ENCODE data around the gene LAMB4. TPM values are rescaled to one million over a fixed set of nuclear protein-coding genes. Genes with fewer than 3 reads are reported as not detected.

The LAMB4 gene
- total RNA-seq, 1 donor from 2014 or later: 0.47 TPM

DNA sequence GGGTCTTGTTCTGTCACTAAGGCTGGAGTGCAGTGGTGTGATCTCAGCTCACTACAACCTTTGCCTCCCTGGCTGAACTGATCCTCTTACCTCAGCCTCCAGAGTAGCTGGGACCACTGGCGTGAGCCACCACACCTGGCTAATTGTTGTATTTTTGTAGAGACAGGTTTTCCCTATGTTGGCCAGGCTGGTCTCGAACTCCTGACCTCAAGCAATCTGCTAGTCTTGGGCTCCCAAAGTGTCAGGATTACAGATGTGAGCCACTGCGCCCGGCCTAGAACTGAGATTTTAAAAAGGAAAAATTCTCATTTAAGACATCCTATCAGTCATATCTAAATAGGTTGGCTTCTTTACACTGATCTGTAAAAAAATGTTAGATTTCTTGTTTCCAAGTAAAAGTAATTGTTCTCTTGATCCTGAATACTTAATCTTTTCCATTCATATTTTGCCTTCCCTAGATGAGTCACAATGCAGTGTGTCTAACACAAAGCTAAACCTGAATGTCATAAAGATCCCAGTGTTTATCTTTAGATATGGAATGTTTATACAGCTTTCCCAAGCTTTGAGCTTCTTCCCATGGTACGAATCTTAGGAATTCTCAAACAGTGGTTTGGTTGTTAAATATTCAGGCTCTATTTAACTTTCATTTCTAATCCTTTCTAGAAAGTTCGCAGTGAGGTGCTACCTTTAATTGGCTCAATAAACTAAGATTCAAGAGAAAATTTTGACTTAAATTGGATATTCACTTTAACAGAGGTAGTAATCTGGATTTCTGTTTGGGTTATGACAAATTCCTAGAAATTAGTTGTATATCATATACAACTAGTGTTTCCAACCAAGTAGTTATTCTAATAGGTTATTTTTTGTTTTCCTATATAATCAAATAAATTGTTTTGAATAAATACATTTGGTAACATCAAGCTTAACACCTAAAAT is 115.1 kb downstream of the LAMB4 start:
- no peak for DNase-seq

DNA sequence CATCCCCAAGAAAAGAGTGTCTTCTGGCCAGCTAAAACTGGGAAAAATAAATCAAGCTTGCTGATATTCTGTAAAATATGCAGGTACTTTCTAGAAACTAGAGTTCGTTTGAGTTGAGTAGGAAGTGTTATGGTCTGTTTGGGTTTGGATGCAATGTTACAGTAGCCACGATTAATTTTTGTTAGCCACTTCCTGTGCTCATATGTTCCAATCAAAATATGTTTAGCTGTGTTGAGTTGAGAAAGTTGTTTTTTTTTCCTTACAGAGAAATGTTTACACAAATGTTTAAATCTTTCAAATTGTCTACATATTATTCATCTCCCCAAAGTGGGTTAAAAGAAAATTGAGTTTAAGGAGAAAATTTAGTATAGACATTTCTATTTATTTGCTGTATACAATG is 115.9 kb downstream of the LAMB4 start:
- DNase-seq: no peak

DNA sequence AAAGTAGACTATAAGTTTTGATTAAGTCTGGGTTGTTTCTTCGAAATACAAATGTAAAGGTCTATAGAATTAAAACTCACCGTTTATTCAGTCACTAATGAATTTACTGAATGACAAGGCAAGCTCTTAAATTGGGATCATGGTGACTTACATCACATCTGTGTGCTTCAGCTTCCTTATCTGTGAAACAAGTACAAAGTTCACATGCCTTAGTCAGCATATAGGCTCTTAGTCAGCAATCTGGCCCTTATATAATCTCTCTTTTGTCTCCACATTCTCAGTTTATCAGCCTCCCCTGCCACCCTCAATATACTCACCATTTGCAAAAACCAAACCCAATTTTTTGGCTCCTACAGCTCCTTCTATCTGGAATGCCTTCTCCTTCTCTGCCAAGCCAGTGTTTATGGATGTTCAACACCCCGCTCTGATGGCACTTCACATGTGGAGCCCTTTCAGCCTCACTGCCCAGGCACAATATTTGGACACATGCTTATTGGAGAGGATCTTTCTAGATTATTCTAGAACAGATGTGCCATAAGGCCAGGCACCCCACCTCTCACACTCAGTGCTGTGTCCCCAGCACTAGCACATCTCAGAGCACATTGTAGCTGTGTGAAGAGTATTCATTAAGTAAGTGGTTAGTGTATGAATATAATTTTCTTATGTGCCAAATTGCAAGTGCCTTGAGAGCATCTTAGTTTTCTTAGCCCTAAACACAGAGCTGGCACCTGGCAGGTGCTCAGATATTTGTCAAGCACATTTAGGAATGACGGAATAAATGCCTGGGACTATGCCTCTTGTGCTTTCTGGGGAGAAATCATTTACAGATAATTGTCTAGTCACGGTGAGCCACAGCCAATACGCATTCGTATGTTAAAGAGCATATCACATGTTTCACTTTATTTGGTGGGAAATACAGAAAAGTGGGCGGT is 117.4 kb downstream of the LAMB4 start:
- DNase-seq: no peak

DNA sequence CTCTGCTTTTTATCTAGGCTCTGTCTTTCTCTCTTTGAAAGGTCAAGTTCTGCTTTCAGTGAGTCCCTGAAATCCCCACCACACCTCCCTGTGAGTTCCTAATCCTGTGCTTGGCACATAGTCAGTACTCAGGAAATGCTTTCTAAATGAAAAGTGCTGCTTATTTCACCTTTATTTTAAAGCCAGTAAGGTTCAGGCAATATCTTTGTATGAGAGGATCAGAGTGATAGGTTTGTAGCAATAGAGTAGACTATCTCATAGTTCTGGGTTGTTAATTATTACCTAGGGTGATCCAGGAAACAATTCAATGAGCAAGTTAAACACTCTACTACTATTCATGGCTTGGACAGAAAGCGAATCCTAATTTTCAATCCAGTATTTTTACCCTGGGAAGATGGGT is 119.8 kb downstream of the LAMB4 start:
- DNase-seq: no peak

DNA sequence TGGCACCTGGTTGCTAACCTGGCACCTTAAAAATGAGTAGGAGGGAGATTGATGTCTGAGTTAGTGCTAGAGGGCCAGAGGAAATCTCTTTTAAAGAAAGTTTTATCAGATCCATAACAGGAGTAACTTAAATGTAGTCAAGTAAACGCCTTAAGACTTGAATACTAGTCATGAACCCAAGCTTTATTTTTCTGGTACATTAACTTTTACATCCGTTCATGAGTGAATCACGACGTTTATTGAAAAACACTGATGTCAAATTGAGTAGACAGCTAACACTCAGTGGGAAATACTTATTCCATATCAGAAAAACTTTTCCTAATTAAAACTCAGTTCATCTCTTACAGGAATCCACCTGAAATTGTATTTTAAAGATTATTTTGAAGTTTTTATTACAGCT is 120.3 kb downstream of the LAMB4 start:
- DNase-seq: no peak

DNA sequence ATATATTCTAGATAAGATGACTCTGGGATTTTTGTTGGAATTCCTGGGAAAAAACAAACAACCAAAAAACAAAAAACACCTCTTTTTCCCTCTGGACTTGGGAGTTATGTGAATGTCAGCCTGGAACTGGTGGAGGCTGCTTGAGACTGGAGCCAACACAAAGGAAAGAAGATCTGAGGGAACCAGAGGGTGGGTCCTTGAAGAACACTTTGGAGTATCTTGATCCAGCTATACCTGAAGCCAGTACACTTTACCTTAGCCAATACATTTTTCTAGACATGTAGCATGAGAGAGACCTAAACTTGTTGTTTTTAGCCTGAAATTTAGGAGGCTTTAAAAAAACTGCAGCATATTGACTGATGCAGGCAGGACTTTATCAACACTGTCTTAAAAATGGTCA is 121.3 kb downstream of the LAMB4 start:
- DNase-seq: no peak

DNA sequence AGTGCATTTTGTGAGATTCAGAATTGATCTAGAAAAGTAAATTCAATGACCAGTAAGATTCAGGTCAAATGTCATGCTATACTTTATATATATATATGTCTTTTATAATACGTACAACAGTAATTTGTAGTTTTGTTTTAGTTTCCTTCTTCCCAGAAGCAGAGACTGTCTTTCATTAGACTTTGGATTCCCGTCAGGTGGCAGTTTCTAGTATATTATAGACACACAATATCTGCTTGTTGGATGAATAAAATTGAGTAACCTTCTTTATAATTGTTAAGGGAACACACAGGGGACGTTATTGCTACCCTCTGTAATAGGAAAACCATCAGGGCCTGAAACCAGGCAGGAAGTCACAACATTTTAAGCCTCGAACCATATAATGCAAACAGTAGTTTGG is 121.9 kb downstream of the LAMB4 start:
- no peak for DNase-seq

DNA sequence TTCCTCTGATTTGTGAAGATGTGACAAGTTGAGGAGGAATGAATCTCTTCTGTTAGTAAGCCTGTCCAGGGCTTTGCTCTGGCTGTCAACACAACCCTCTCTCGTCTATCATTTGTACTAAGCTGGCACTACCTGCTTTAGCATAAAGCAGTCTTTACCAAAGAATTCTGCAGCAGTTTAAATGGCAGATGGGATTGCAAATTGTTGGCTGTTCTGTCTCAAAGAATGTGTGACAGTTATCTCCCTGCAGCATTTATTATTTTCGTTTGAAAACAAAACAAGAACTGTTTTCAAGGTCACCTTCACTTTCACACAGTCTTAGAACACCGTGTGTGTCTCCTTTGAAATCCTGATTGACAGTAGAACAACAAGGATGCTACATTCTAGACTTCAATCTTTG is 122.4 kb downstream of the LAMB4 start:
- DNase-seq: no peak

DNA sequence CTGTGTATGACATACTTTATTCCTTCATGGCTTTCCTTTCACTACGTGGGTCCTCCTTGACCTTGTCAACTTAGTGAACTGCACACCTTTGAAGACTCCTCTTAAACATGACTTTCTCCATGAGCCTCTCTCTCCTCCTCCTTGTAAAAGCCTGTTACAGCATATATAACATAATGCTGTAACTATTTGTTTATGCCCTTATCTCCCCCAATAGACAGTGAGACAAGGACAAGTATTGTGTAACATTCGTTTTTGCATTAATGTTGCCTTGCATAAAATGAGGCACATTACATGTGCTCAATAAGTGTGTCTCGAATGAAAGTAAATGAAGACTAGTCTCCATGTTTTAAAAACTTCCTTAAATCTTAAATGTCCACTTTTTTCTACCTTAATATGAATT is 122.9 kb downstream of the LAMB4 start:
- no peak for DNase-seq

DNA sequence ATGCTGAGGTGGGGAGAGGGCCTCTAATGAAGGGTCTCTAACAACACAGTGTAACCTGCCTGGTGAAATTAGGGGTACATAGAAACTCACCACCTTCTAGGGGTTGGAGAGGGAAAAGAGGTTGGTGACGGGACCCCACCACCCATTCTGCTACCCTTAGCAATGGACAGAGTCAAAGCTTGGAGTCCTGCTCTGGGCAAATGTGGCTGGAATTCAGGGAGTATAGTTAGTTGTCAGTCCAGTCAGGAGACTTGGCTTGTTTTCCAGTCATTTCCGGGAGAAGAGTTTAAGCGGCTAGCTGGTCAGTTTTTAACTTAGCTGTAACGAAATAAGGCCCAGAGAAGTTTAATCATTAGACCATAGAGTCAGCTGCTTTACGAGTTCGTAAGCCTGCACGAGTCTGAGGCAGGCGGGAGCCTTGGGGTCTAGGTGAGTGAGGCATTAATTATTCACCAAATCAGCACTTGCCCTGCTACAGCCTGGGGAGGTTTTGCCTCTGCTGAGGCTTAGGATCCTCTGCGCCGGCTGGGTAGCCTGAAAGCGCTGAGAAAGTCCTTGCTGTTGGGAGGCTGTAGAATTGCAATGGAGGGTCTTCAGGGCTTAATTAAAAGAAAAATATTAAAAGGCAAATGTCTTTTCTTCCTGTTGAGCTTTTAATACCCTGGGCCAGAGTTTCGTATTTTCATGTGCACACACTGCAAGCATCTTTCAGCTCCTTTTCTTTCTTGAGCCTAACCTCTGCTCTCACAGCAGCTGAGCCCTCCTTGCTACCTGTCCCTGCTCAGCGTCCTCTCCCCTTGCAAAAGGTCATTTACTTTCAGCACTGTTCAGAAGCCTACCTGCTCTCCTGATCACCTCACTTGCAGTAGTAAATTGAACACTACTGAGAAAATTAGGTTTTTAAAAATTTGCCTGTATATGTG is 125.7 kb downstream of the LAMB4 start:
- DNase-seq: no peak

DNA sequence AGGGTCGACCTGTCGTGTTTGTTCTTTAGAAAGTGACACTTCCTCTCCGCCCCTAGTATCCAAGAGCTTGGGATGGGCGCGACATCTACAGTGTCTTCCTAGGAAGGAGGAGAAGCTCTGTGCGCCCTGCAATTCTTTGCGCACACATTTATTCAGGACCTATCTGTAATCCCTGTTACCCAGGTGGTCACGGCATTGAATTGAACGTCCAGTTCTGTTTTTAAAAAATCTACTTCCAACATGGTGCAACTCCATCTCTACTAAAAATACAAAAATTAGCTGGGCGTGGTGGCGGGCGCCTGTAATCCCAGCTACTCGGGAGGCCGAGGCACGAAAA is 126.6 kb downstream of the LAMB4 start:
- DNase-seq: no peak

DNA sequence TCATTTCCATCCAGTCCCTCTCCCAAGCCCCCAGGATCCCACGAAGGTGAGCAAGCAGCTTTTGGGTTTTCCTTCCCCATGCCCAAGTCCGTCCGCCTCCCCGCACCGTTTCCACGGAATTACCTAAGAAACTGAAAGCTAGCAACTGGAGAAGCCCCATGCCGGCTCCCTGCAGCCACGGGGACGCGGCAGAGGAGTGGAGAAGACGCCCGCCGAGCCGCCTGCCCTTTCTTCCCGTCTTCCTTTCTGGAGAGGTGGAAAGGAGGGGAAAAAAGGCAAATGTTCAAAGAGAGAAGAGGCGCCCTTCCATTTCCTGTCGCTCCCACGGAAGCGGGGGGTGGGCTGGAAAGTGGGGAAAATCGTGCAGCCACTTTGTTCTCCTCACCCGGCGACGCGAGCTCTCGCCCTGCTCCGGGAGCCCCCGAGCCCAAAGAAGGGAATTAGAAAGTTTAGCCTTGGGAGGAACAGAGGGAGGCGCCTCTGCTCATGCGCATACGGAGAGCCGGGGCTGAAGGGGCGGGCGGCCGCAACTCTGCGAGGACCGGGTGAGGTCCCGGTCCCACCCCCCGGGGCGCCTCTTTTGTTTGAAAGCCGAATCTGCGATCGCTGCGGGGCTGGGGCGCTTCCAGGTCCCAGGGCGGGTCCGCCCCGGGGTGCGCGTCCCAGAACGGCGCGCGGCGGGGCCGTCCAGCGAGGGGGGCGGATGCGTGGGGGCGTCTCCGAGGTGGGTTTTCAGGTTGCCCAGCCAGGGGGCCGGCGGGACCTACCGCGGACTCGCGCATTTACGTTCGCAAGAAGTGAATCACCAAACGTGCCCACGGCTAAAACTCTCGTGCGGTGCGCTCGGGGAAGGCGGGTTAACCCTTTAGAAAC is 127.2 kb downstream of the LAMB4 start, which contains the start of gene LAMB1:
LAMB1 (minus strand) TSS at position 436 of the 873 bp plus-strand sequence; CDS start at position 160, 276 bp downstream.
- DNase-seq: no peak

DNA sequence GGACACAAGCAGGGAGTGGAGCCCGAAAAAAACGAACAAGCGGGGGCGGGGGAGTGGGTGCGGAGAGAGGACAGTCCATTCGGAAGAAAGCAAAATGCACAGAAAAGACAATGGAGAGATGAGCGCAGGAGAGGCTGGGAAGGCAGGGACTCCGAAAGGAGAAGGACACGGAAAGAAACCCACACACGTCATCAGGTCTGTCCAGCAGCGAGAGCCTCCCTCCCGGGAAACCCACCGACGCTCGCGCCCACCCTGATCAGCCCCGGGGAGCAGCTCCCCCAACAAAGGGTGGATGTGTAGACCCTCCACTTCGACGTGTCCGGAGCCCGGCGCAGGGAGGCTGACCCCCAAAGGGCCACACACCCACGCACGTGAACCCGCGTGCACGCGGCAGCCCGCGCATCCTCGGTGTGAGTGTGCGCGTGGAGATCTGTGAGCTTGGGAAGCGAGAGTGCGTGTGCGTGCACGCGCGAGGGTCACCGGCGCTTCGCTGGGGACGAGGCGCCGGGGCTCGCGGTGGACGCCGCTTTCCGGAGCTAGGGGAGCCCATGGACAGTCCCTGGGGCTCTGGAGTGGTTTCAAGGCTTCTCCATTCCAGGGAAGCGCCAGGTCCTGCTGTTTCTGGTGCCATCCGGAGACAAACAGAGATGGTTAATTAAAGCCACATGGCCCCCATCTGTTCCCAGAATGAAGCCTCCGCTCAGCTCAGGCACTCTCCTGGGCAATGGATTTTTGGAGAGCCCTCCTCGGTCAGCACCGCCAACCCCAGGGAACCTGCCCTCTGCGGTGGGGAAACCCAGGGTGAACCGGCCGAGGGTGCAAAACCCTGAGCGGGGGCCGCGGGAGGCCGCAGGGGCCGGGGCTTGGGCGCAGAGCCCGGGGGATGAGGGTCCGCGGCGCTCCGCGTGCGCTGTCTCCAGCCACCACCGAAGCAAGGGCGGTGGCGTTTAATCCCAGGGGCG is 128.1 kb downstream of the LAMB4 start:
- no peak for DNase-seq

DNA sequence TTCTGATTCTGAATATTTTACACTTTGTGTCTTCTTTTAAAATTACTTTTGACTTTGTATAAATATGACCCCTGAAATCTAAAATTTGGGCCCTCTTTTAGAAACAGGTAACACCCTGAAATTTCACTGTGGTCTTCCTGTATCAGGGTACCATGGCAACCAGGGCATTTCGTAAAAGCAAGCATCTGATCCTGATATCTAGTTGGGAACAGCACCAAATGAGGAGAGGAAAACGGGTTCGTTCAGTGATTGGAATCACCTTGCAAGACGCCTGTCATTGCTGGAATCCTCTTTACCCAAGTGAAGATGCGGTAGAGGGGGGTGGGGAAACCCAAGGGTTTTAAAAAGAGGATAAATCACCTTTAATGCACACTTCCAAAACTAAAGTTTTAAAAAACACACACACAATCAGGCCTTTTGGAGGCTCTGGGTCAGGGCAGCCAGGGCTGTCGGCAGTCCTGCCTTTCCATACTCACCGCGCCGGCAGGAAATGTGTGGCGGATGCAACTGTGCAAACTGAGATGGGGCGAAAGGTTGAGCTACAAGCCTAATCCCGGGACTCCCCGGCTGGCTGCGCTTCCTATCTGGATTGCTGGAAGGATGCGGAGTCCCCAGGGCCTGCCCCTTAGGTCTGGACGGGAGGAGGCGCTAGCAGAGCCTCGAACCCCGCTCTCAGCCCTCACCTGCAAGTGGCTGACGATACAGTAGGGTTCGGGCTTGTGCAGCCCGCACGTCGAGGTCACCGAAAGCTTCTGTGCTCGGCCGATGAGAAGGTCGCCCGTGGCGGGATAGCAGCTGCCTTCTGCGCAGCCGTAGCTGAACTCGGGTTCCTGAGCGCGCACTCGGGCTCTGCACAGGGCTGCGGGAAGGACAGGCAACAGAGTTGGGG is 129.0 kb downstream of the LAMB4 start:
- no peak for DNase-seq

DNA sequence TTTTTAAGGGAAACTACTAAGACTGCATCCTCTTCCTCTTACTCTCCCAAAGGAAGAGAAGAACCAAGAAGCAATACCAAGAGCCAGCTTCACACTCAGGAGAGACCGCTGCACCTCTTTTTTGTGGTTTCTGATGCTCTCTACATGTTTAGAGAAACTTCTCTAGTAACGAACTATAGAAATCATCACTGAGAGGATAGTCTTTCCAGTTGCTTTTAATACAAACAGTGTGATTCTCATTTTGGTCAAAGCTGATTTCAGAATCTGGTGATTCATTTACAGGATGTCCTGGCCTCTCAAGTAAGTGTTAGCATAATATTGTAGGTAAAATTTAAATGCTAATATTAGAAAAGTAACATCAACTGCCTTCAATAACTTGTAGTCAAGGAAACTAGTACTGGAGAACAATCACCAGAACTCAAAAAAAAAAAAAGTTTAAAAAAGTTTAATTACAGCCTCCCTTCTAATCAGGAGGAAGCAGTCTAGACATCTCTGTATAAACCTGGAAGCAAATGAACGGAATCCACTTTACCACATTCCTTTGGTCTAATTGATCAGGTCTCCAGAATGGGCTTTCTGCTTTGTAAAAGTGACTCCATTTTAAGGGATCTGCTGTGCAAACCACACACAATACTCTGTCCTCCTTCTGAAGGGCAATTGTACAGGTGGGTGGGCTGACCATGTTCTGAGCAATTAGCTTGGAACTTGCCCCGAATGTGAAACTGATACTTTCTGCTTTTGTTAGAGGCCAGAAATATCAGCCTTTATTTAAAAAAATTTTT is 130.2 kb downstream of the LAMB4 start:
- no peak for DNase-seq

DNA sequence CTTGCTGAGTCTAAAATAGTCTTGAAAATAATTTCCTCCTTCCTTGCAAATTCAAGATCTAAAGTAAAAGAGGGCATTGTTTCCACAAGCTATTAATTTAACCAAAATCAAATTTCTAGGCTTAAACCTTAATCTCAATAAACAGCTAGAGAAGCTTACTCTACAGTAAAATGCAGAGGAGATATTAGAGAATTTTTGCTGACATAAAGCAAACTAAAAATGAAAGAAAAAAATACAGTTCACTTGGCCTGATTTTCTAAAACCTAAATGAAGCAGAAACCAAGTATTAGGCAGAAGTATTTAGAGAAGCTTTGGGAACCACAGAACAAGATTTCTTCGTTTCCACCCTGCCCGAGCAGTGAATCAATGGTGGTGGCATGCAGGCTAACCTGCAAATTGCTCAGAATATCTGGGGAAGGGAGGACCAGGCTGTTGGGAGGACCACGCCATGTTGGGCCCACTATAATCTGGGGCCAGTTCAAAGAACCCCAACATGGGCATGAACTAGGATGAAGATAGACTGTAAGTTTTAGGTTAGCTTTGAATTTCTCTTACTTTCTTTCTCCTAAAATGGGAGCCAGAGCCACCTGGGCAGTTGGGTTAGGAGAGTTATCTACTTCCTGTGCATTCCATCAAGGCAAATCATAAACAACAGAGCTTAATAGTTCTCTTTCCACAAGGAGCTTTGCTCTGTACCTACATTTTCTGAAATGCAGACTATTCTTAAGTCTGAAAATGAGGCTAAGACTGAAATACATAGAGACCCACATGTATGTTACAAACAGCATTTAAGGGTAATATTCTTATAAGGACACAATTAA is 131.3 kb downstream of the LAMB4 start:
- DNase-seq: no peak

DNA sequence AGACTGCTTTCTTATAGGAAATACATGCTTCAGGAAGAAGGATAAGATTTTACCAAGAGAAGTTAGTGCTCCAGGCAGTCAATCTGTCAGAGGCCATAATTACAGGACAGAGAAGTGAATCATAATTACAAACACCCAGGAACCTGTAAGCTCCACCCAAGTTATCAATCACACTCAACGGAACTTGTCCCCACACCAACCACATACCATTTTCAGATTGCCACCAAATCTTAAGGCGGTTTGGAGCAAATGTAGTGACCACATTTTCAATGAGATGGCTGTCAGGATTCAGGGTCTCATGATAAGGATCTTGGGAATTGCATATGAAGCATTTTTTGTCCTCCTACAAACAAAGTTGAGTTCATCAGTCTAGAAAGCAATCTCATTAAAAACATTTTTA is 132.0 kb downstream of the LAMB4 start:
- no peak for DNase-seq

Data from occipital lobe (tissue), 2 donors.